Activated T-cell treated with anti-CD3 and anti-CD28 coated beads, Interleukin-2, amount 50 U/mL, for 1 hour (primary cell): ENCODE data around the gene OR51Q1.

Experiments used
- DNase-seq: peaks from one replicate; pipeline ENCODE4 v3.0.0-alpha.2; 2020

The OR51Q1 gene

GRCh38 chr11:5421811-5422210, at the start of gene OR51Q1:
Gene OR51Q1 (plus strand): TSS chr11:5422111. CDS start chr11:5422201, 90 bp downstream.
- DNase-seq: no peak

GRCh38 chr11:5380740-5381342, 41.1 kb upstream of the OR51Q1 start:
- DNase-seq: no peak

- no peak for DNase-seq
Observed at GRCh38 chr11:5383576-5383975, 38.3 kb upstream of the OR51Q1 start, which contains the start of gene OR51M1. Gene OR51M1 (plus strand): TSS chr11:5383812. CDS start chr11:5389399, 5,587 bp downstream.

- DNase-seq: no peak
Observed at GRCh38 chr11:5384335-5384734, 37.6 kb upstream of the OR51Q1 start.

- no peak for DNase-seq
Observed at GRCh38 chr11:5390210-5390609, 31.7 kb upstream of the OR51Q1 start.

- no peak for DNase-seq
Observed at GRCh38 chr11:5394091-5394490, 27.8 kb upstream of the OR51Q1 start.

DNA sequence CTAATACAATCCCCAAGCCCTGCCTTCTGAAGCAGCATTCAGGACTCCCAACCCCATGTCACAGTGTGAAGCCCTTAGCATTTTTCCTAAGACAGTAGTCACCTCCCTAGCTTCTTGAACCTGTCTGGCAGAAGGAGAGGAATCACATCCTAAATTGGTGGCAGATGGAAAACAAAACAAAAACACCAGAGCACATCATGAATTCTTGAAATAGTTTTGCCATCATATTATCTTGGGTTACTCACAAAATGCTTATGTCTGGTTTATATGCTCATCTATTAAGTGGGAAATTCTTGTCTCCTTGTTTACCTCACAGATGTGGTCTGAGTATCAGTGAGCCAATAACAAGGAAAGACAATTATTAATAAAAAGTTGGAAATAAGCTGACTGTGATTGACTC, 23.0 kb upstream of the OR51Q1 start:
- DNase-seq: no peak

DNA sequence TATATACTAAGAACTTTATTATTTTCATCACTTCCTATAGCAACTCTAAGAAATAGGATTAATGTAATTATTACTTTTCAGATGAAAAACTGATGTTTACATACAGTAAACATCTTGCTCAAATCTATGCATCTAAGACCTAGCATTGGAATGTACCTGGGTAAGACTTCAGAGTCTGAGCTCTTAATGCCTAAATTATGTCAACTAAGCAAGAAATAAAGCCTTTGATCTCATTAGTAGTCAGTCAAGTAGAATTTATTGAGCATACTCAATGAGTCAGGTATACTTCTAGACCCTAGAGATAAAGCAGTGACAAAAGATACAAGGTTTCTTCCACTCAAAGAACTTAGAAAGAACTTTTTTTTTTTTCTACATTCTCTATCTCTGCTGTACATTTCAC, 16.7 kb upstream of the OR51Q1 start:
- DNase-seq: no peak

DNA sequence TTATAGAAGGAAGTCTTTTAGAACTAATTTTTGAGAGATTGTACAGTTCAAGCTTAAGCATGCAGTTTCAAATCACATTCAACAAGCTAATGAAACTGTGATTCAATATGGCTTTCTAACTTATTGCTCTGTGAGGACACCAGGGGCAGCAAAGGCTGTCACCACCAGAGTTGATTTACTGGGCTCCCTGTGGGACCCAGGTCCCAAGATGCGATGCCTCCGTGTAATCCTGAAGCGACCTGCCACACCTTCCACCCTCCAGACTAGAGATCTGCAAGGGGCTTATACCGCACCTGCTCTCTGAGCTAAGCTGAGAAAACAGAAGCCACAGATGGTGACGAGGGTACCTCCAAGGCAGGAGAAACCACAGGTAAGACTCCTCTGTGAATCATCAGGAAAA, 918 bp upstream of the OR51Q1 start:
- DNase-seq: no peak

- DNase-seq: no peak
Observed at GRCh38 chr11:5423131-5423530, 1.2 kb downstream of the OR51Q1 start.

DNA sequence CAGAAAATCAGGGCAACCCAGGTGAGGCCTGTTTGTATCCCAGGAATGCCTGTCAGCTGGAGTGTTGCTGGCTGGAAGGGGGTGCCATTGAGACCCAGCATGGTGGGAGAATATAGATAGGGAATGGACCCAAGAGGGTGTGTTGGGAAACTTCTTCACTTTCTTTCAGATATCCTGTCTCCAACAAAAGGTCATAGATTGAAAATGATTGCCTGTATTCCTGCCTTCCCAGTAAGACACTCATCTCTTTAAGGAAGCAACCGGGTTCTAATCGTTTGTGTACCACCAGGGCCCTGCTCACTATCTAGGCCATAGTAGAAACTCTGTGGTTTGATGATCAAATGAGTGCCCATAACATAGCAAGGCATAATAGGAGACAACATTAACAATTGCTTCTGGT, 19.5 kb downstream of the OR51Q1 start, which contains the start of gene OR51I1:
Gene OR51I1 (minus strand): TSS at position 101 of the 400 bp plus-strand sequence. CDS start 0 bp downstream, at position 101.
- DNase-seq: no peak

- no peak for DNase-seq
Observed at GRCh38 chr11:5443835-5444393, 22.0 kb downstream of the OR51Q1 start.

GRCh38 chr11:5449023-5449422, 27.1 kb downstream of the OR51Q1 start, which contains the start of gene OR51I2:
Gene OR51I2 (plus strand): TSS chr11:5449323. CDS start chr11:5453489, 4,166 bp downstream.
- no peak for DNase-seq

DNA sequence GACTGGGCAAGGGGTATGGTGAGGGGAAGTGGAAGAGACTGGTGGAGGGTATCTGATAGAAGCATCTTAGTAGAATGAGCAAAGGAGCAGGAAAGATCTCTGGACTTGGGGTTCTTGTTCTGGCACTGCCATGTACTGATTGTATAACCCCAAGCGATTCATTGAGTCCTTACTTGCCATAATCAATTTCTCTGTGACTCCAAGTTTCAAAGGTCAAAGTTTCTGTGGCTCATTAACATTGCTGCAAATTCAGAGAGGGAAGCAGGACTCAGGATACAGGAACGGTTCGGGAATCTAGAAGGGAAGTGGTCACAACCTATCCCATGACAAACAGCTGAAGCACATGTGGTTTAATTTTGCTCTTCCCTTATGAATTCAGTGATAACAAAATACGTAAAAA, 27.5 kb downstream of the OR51Q1 start:
- no peak for DNase-seq

DNA sequence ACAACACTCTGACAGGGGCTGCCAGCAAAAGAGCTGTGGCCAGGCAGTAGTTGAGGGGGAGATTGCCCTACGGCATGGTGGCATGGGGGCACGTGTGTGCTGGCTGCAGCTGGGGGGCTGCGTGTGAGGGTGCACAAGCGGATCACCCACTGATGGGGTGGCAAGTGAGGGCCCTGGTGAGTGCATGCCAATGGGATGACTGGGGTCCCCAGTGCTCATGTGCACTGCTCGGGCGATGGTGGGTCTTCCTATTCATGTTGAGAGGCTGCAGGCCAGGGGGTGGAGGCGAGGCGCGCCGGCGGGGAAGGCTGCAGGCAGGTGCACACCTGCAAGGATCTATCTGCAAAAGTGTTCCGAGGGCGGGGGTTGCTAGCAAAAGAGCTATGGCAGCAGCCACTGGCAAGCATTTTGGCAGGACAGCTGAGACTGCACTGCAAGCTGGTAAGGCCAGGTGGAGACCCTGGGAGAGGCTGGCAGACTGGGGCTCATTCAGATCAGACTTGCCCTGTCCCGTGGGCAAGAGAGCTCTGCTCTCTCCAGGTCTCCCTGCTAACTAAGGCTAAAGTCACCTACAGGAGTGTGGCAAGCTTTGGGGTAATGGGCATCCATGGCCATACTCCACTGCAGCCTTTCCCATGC, 39.2 kb downstream of the OR51Q1 start:
- no peak for DNase-seq

- no peak for DNase-seq
Observed at GRCh38 chr11:5467527-5467926, 45.6 kb downstream of the OR51Q1 start.
